ENCODE results near the gene BACH2. TPM values are rescaled to one million over a fixed set of nuclear protein-coding genes. Genes with fewer than 3 reads are reported as not detected.
"Not testable (repeated sequence)": the region's sequence is repeated elsewhere in the genome, so short reads cannot be mapped to it uniquely, and the experiment has no call there.

BACH2 gene
- polyA plus RNA-seq, 1 of the 3 experiments (the other 2 are of a cell fraction): 0.46 TPM

DNA sequence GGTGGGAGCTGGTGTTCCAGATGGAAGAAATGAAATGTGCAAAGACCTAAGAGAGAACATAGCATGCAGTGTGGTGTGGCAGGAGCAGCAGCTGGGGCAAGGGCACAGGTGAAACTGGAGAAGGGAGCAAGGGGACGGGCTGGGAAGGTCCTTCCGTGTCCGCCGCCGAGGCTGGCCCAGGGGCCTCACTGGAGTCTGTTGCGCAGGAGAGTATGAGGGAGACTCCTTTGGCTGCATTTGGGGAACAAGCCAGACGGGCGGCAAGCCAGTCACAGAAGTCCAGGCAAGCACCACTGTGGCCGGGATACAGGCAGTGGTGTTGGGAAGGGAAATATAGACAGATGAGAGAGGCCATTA lies 324.6 kb downstream of the BACH2 start (continued):
- TF ChIP-seq, protein P1, sequence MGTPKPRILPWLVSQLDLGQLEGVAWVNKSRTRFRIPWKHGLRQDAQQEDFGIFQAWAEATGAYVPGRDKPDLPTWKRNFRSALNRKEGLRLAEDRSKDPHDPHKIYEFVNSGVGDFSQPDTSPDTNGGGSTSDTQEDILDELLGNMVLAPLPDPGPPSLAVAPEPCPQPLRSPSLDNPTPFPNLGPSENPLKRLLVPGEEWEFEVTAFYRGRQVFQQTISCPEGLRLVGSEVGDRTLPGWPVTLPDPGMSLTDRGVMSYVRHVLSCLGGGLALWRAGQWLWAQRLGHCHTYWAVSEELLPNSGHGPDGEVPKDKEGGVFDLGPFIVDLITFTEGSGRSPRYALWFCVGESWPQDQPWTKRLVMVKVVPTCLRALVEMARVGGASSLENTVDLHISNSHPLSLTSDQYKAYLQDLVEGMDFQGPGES (IDR thresholded peaks at IDR 0.05; ENCODE audit: low read depth, low read length): no peak
- no peak for TF ChIP-seq JUND (IDR thresholded peaks at IDR 0.05)
- no peak for TF ChIP-seq TCF12 (IDR thresholded peaks at IDR 0.05)
- TF ChIP-seq, protein P2, sequence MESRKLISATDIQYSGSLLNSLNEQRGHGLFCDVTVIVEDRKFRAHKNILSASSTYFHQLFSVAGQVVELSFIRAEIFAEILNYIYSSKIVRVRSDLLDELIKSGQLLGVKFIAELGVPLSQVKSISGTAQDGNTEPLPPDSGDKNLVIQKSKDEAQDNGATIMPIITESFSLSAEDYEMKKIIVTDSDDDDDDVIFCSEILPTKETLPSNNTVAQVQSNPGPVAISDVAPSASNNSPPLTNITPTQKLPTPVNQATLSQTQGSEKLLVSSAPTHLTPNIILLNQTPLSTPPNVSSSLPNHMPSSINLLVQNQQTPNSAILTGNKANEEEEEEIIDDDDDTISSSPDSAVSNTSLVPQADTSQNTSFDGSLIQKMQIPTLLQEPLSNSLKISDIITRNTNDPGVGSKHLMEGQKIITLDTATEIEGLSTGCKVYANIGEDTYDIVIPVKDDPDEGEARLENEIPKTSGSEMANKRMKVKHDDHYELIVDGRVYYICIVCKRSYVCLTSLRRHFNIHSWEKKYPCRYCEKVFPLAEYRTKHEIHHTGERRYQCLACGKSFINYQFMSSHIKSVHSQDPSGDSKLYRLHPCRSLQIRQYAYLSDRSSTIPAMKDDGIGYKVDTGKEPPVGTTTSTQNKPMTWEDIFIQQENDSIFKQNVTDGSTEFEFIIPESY (IDR thresholded peaks at IDR 0.05; ENCODE audit: borderline replicate concordance, low read depth): no peak
- TF ChIP-seq, protein P3, sequence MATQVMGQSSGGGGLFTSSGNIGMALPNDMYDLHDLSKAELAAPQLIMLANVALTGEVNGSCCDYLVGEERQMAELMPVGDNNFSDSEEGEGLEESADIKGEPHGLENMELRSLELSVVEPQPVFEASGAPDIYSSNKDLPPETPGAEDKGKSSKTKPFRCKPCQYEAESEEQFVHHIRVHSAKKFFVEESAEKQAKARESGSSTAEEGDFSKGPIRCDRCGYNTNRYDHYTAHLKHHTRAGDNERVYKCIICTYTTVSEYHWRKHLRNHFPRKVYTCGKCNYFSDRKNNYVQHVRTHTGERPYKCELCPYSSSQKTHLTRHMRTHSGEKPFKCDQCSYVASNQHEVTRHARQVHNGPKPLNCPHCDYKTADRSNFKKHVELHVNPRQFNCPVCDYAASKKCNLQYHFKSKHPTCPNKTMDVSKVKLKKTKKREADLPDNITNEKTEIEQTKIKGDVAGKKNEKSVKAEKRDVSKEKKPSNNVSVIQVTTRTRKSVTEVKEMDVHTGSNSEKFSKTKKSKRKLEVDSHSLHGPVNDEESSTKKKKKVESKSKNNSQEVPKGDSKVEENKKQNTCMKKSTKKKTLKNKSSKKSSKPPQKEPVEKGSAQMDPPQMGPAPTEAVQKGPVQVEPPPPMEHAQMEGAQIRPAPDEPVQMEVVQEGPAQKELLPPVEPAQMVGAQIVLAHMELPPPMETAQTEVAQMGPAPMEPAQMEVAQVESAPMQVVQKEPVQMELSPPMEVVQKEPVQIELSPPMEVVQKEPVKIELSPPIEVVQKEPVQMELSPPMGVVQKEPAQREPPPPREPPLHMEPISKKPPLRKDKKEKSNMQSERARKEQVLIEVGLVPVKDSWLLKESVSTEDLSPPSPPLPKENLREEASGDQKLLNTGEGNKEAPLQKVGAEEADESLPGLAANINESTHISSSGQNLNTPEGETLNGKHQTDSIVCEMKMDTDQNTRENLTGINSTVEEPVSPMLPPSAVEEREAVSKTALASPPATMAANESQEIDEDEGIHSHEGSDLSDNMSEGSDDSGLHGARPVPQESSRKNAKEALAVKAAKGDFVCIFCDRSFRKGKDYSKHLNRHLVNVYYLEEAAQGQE (IDR thresholded peaks at IDR 0.05; ENCODE audit: low read depth, low read length): no peak
- TF ChIP-seq, protein P4, sequence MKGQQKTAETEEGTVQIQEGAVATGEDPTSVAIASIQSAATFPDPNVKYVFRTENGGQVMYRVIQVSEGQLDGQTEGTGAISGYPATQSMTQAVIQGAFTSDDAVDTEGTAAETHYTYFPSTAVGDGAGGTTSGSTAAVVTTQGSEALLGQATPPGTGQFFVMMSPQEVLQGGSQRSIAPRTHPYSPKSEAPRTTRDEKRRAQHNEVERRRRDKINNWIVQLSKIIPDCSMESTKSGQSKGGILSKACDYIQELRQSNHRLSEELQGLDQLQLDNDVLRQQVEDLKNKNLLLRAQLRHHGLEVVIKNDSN (IDR thresholded peaks at IDR 0.05; ENCODE audit: borderline replicate concordance, low read depth): no peak
- TF ChIP-seq RCOR1 (IDR thresholded peaks at IDR 0.05; ENCODE audit: low read length): no peak
- no peak for TF ChIP-seq YY1 (IDR thresholded peaks at IDR 0.05; ENCODE audit: low read depth)

DNA sequence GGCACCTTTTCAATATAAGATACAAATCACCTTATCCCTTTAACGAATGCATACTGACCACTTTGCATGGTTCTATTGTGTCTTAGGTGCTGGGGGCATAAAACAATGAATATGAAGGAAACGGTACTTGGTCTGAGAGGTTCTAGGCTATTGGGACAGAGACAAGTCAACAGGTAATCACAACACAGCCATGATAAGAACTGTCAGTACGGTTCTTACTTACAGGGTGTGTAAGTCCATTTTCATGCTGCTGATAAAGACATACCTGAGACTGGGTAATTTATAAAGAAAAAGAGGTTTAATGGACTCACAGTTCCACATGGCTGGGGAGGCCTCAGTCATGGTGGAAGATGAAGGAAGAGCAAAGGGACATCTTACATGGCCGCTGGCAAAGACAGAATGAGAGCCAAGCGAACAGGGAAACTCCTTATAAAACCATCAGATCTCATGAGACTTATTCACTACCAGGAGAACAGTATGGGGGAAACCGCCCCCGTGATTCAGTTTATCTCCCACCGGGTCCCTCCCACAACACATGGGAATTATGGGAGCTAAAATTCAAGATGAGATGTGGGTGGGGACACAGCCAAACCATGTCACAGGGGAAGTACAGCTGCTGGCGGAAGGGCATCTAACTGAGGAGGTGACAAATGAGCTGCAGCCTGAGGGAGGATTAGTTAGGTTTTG lies 325.2 kb downstream of the BACH2 start:
- H3K27ac ChIP-seq (ENCODE audit: low read depth in 2 of 2, low read length in 1 of 2); H3K4me2 ChIP-seq; H3K4me3 ChIP-seq (ENCODE audit: low read depth in 2 of 2, low read length in 1 of 2); H3K36me3 ChIP-seq (replicated peaks in 1 of 2; ENCODE audit: control insufficient read depth in 1 of 2, insufficient read depth in 2 of 2, low read length in 1 of 2); H4K20me1 ChIP-seq (ENCODE audit: insufficient read depth); H3K9ac ChIP-seq; H3K9me3 ChIP-seq; DNase-seq; H3K9me2 ChIP-seq; POLR2A ChIA-PET; H3F3A ChIP-seq (replicated peaks; ENCODE audit: insufficient read depth); H3K27me3 ChIP-seq (ENCODE audit: insufficient read depth); H3K79me2 ChIP-seq (ENCODE audit: insufficient read depth); H2AFZ ChIP-seq (ENCODE audit: low read depth): not testable (repeated sequence)
- CTCF ChIA-PET: interaction anchor here (0.7 to 11.0 kb wide), 29 partner anchors 9 to 1037 kb away, joined by 3 to 114 read pairs (median 5); partner anchors contain the start of gene BACH2
- H3K4me1 ChIP-seq (ENCODE audit: control insufficient read depth in 1 of 2, insufficient read depth in 2 of 2, low read depth in 1 of 2, low read length in 1 of 2): peaks cover 0 to 28% of the 10 kb centered on the region in 2 experiments; a peak in 2 of 4 replicates
- 96% methylated on average over 9 of the region's 9 CpGs for WGBS (ENCODE audit: low lambda C conversion rate)

Data from SK-N-SH (cell line).